ENCODE data around the gene CHRNA4. TPM values are rescaled to one million over a fixed set of nuclear protein-coding genes. Genes with fewer than 3 reads are reported as not detected.

Gene CHRNA4
- total RNA-seq, 1 donor from 2014 or later = not detected

- Histone ChIP-seq H3K4me1 (no peaks in the 10 kb centered on the region), H3K27ac (no peak overlapping the region), H3K4me3 (no peak overlapping the region), H3K36me3 (no peaks in the 10 kb centered on the region), H3K27me3 (ENCODE audit: low read depth) (peaks cover 80% of the 10 kb centered on the region), H3K9me3 (no peaks in the 10 kb centered on the region)
- DNase-seq (no peak), ATAC-seq (peak in 1 of 2 donors; percentile 18)
- intact Hi-C loops (cut with DNase I) = no loop called here
- TF ChIP-seq CTCF (IDR thresholded peaks at IDR 0.05) = no peak
These were observed 3.8 kb upstream of the CHRNA4 start for GRCh38 chr20:63364801-63365585.

- intact Hi-C loops (cut with DNase I) = no loop called here
- no peak overlapping the region for H3K27ac ChIP-seq
- ATAC-seq (no peak), DNase-seq (no peak)
- H3K4me3 ChIP-seq = no peak overlapping the region
- no peaks in the 10 kb centered on the region for H3K4me1 ChIP-seq
- peaks cover 87% of the 10 kb centered on the region for H3K27me3 ChIP-seq (ENCODE audit: low read depth)
- TF ChIP-seq CTCF (IDR thresholded peaks at IDR 0.05) = no peak
- no peaks in the 10 kb centered on the region for H3K36me3 ChIP-seq
- no peaks in the 10 kb centered on the region for H3K9me3 ChIP-seq
These were observed 2.9 kb upstream of the CHRNA4 start for GRCh38 chr20:63363981-63364561.

GRCh38 chr20:63363013-63363957 lies 2.1 kb upstream of the CHRNA4 start:
- no peak for TF ChIP-seq CTCF (IDR thresholded peaks at IDR 0.05)
- no peak overlapping the region for H3K27ac ChIP-seq
- H3K36me3 ChIP-seq = no peaks in the 10 kb centered on the region
- H3K27me3 ChIP-seq (ENCODE audit: low read depth) = peaks cover 88% of the 10 kb centered on the region
- no peak overlapping the region for H3K4me3 ChIP-seq
- no peaks in the 10 kb centered on the region for H3K4me1 ChIP-seq
- no peak for DNase-seq
- H3K9me3 ChIP-seq = no peaks in the 10 kb centered on the region
- ATAC-seq = no peak
- intact Hi-C loops (cut with DNase I) = no loop called here

GRCh38 chr20:63362436-63363009 lies 1.4 kb upstream of the CHRNA4 start:
- no peak for TF ChIP-seq CTCF (IDR thresholded peaks at IDR 0.05)
- Histone ChIP-seq H3K27me3 (ENCODE audit: low read depth) (peaks cover 88% of the 10 kb centered on the region), H3K27ac (no peak overlapping the region), H3K4me1 (no peaks in the 10 kb centered on the region), H3K9me3 (no peaks in the 10 kb centered on the region), H3K4me3 (no peak overlapping the region), H3K36me3 (no peaks in the 10 kb centered on the region)
- intact Hi-C loops (cut with DNase I) = no loop called here
- no peak for ATAC-seq
- DNase-seq = no peak

All from lower lobe of right lung (tissue), 2 donors.